GM18505 (cell line): Measurements from ENCODE around the gene HSFX4.
"Not testable (repeated sequence)": the region's sequence is repeated elsewhere in the genome, so short reads cannot be mapped to it uniquely, and the experiment has no call there.

ENCODE experiments used
- ATAC-seq: cut with Tn5 transposase; IDR thresholded peaks from one replicate; pipeline ENCODE4 v1.9.1; 2021; ENCODE audit not compliant: unreplicated experiment
- POLR2A ChIP-seq: IDR thresholded peaks from 4 replicates; pipeline ENCODE4 v1.6.1; 2011; ENCODE audit warnings: borderline replicate concordance; ENCODE audit not compliant: insufficient read depth, insufficient read length; ENCODE audit errors: extremely low read depth

Gene HSFX4

GRCh38 chrX:149929400-149929799, at the start of gene HSFX4:
Gene HSFX4, plus strand, starts transcription at chrX:149929573. Its CDS starts 72 bp downstream, at chrX:149929645.
- not testable (repeated sequence) for ATAC-seq

GRCh38 chrX:149881081-149881711, 48.2 kb upstream of the HSFX4 start, which contains the start of gene MAGEA8:
Gene MAGEA8, plus strand, starts transcription at chrX:149881183. Its CDS starts 3,090 bp downstream, at chrX:149884273.
- ATAC-seq: no peak
- no peak for TF ChIP-seq POLR2A

- ATAC-seq: not testable (repeated sequence)
These were observed 38.5 kb upstream of the HSFX4 start for GRCh38 chrX:149890828-149891227.

- TF ChIP-seq POLR2A: no peak
- no peak for ATAC-seq
These were observed 30.8 kb upstream of the HSFX4 start for GRCh38 chrX:149898554-149898953.

- peak; percentile 57 for ATAC-seq
These were observed 25.3 kb upstream of the HSFX4 start for GRCh38 chrX:149903889-149904748.

GRCh38 chrX:149908308-149908707, 21.1 kb upstream of the HSFX4 start:
- TF ChIP-seq POLR2A: no peak
- peak; percentile 55 for ATAC-seq

More at GRCh38 chrX:149903889-149904748, 25.3 kb upstream of the HSFX4 start:
- TF ChIP-seq POLR2A: no peak

- TF ChIP-seq POLR2A: no peak
- no peak for ATAC-seq
These were observed 20.6 kb upstream of the HSFX4 start for GRCh38 chrX:149908727-149909126.

GRCh38 chrX:149909324-149910177, 19.8 kb upstream of the HSFX4 start:
- no peak for ATAC-seq
- no peak for TF ChIP-seq POLR2A

GRCh38 chrX:149910178-149910695, 19.1 kb upstream of the HSFX4 start:
- TF ChIP-seq POLR2A: no peak
- no peak for ATAC-seq

- TF ChIP-seq POLR2A: no peak
- peak; percentile 73 for ATAC-seq
These were observed 12.5 kb upstream of the HSFX4 start for GRCh38 chrX:149916745-149917392.

- not testable (repeated sequence) for ATAC-seq
These were observed 5.5 kb upstream of the HSFX4 start for GRCh38 chrX:149923836-149924235.

GRCh38 chrX:149924434-149924833, 4.9 kb upstream of the HSFX4 start:
- not testable (repeated sequence) for ATAC-seq

GRCh38 chrX:149927245-149927963, 2.0 kb upstream of the HSFX4 start:
- not testable (repeated sequence) for ATAC-seq

- ATAC-seq: not testable (repeated sequence)
These were observed 1.5 kb upstream of the HSFX4 start for GRCh38 chrX:149927964-149928258.

- ATAC-seq: not testable (repeated sequence)
These were observed 738 bp upstream of the HSFX4 start for GRCh38 chrX:149928635-149929034.

- not testable (repeated sequence) for ATAC-seq
These were observed 2.0 kb downstream of the HSFX4 start for GRCh38 chrX:149931355-149931754.

GRCh38 chrX:149932150-149932549, 2.8 kb downstream of the HSFX4 start:
- ATAC-seq: not testable (repeated sequence)

GRCh38 chrX:149932970-149933369, 3.6 kb downstream of the HSFX4 start:
- not testable (repeated sequence) for ATAC-seq
